Type B pancreatic cell (in vitro differentiated cells): ENCODE results near the gene RPL3. TPM values are rescaled to one million over a fixed set of nuclear protein-coding genes. Genes with fewer than 3 reads are reported as not detected.

Source experiments
- DNase-seq: peaks from one replicate; pipeline ENCODE4 v3.0.0; 2021; ENCODE audit warnings: mixed read lengths; ENCODE audit not compliant: unreplicated experiment; ENCODE audit errors: extremely low spot score
- H3K27ac Mint-ChIP-seq: 2 replicates; pipeline ENCODE4 v1.8.0; 2021; ENCODE audit warnings: mild to moderate bottlenecking, mixed read lengths
- H3K27me3 Mint-ChIP-seq: 2 replicates; pipeline ENCODE4 v1.8.0; 2021; ENCODE audit warnings: mixed read lengths
- H3K36me3 Mint-ChIP-seq: 2 replicates; pipeline ENCODE4 v1.8.0; 2021; ENCODE audit warnings: mixed read lengths
- H3K4me1 Mint-ChIP-seq: one replicate; pipeline ENCODE4 v1.8.0; 2021; ENCODE audit warnings: mixed read lengths; ENCODE audit not compliant: unreplicated experiment
- H3K4me3 Mint-ChIP-seq: 2 replicates; pipeline ENCODE4 v1.8.0; 2021; ENCODE audit warnings: mild to moderate bottlenecking, mixed read lengths
- H3K9me3 Mint-ChIP-seq: 2 replicates; pipeline ENCODE4 v1.8.0; 2021; ENCODE audit warnings: mixed read lengths
- total RNA-seq: library from RNA; stranded (reverse); gene quantifications from 2 replicates; pipeline ENCODE4 v1.2.1, GENCODE V29; 2021; ENCODE audit warnings: low replicate concordance
- TF ChIP-seq, protein P1 (sequence below): fragments of 200-600 bp; sonication (generic); conservative IDR thresholded peaks from 2 replicates; pipeline ENCODE4 v1.5.0; 2021; ENCODE audit warnings: antibody characterized with exemption, mild to moderate bottlenecking

Gene RPL3
- total RNA-seq, 1 donor from 2014 or later = 2,431 TPM

DNA sequence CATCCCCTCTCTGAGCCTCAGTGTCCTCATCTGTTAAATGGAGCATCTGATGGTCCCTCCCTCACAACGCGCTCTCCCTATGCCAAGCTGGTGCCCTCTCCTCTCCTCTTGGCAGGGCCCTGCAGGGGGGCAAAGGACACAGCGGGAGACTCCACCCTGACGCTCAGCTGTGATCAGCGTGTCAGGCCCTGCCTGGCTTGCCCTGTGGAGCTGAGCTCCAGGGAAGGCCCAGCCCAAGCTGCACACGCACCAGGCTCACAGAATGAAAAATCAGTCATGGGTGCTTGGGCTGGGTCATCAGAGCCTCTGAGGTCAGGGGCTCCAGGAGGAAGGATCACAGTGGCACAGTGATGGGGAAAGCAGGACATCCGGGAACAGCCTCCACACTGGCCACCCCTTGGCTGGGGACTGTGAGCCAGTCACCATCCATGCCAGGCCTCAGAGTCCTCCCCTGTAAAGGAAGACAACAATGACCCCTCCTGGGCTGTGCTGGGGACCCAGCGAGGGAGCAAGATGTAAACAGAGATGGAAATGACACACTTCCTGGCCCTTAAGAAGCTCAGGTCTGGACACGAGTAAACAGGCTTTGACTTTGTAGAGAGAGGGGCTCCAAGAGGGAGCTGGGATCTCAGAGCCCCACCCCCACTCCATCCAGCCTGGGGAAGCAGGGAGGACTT, 36.6 kb downstream of the RPL3 start:
- TF ChIP-seq, protein P1, sequence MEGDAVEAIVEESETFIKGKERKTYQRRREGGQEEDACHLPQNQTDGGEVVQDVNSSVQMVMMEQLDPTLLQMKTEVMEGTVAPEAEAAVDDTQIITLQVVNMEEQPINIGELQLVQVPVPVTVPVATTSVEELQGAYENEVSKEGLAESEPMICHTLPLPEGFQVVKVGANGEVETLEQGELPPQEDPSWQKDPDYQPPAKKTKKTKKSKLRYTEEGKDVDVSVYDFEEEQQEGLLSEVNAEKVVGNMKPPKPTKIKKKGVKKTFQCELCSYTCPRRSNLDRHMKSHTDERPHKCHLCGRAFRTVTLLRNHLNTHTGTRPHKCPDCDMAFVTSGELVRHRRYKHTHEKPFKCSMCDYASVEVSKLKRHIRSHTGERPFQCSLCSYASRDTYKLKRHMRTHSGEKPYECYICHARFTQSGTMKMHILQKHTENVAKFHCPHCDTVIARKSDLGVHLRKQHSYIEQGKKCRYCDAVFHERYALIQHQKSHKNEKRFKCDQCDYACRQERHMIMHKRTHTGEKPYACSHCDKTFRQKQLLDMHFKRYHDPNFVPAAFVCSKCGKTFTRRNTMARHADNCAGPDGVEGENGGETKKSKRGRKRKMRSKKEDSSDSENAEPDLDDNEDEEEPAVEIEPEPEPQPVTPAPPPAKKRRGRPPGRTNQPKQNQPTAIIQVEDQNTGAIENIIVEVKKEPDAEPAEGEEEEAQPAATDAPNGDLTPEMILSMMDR = no peak
- H3K4me3 Mint-ChIP-seq = no peak overlapping the region
- H3K36me3 Mint-ChIP-seq = no peaks in the 10 kb centered on the region
- H3K4me1 Mint-ChIP-seq = peaks cover 17% of the 10 kb centered on the region
- no peak for DNase-seq
- no peak overlapping the region for H3K27ac Mint-ChIP-seq
- no peaks in the 10 kb centered on the region for H3K9me3 Mint-ChIP-seq
- no peaks in the 10 kb centered on the region for H3K27me3 Mint-ChIP-seq

DNA sequence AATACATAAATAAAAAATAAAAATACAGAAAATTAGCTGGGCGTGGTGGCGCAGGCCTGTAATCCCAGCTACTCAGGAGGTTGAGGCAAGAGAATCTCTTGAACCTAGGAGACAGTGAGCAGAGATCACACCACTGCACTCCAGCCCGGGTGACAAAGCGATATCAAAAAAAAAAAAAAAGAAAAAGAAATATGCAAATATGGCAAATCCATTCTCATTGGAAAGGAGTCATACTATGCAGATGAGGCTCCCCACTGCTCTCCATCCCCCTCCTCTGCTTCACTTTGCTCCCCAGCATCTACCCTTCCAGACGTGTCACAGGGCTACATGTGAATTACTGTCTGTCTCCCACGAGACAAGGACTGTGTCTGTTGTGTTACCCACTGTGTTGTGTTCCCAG, 38.3 kb downstream of the RPL3 start:
- no peak overlapping the region for H3K4me3 Mint-ChIP-seq
- no peaks in the 10 kb centered on the region for H3K27me3 Mint-ChIP-seq
- H3K36me3 Mint-ChIP-seq = no peaks in the 10 kb centered on the region
- peaks cover 5% of the 10 kb centered on the region for H3K9me3 Mint-ChIP-seq
- DNase-seq = no peak
- peaks cover 6% of the 10 kb centered on the region for H3K4me1 Mint-ChIP-seq
- H3K27ac Mint-ChIP-seq = no peak overlapping the region
- TF ChIP-seq, protein P1 = no peak

DNA sequence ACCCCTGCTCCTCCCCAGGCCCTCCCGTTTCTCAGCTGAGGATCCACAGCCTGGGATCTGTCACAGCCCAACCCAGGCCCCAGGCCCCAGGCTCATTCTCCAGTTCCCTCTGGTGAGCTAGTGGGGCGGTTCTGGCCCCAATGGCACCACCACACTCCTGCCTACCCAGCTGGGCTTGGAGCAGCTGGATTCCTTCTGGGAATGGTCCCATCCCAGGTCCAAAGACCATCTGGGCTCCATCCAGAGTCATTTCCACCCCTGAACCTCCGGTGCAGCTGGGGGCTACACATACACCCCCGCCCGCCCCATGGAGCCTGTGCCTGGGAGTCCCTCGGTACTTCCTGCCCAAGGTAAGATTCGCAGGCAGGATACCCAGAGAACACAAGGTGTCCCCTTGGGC, 39.2 kb downstream of the RPL3 start:
- Mint-ChIP-seq H3K36me3 (no peaks in the 10 kb centered on the region), H3K27me3 (no peaks in the 10 kb centered on the region), H3K4me3 (no peak overlapping the region), H3K4me1 (peaks cover 6% of the 10 kb centered on the region), H3K27ac (no peak overlapping the region), H3K9me3 (peaks cover 5% of the 10 kb centered on the region)
- no peak for DNase-seq
- TF ChIP-seq, protein P1 = no peak

DNA sequence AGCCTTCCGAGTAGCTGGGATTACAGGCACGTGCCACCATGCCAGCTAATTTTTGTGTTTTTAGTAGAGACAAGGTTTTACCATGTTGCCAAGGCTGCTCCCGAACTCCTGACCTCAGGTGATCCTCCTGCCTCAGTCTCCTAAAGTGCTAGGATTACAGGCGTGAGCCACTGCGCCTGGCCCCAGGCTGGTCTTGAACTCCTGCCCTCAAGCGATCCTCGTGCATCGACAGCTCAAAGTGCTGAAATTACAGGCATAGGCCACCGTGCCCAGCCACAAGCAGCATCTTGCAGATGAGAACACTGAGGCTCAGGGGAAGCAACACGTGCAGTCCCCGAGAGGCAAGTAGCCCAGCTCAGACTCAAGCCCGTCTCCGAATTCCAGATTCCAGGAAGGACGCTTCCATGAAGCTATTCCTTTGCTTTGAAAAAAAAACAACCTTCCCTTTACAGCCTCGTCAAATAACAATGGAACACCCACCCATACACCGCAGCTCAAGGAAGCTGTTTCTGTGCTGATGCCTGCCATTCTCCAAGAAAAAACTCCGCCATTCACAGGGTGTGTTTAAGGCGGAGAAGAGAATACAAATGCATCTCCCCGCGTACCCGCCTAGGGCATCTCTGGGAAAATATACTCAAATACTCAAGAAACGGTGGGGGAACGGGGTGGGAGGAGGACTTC, 40.1 kb downstream of the RPL3 start:
- DNase-seq = no peak
- Mint-ChIP-seq H3K9me3 (peaks cover 5% of the 10 kb centered on the region), H3K4me1 (peaks cover 6% of the 10 kb centered on the region), H3K4me3 (no peak overlapping the region), H3K27ac (no peak overlapping the region), H3K27me3 (no peaks in the 10 kb centered on the region), H3K36me3 (no peaks in the 10 kb centered on the region)
- TF ChIP-seq, protein P1 = no peak

DNA sequence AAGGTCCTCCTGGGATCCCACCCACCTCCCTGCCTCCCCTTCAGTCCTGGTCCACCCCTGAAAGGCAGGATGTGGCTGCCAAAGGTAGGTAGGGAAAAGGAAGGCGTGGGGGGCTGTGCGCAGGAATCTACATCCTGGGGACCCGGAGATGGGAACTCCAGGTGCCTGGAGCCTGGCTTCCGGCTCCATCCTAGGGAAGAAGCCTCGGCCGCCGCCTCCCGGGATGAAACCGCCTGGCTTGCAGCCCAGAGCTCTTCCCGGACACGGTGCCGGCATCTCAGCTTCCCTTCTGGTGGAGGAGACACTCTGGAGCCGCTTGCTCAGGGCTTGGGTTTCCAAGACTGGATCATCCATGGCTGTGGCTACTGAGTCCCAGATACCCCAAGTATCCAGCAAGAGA, 41.4 kb downstream of the RPL3 start:
- TF ChIP-seq, protein P1 = no peak
- Mint-ChIP-seq H3K4me1 (peaks cover 6% of the 10 kb centered on the region), H3K27me3 (no peaks in the 10 kb centered on the region), H3K9me3 (peaks cover 5% of the 10 kb centered on the region), H3K36me3 (no peaks in the 10 kb centered on the region), H3K4me3 (no peak overlapping the region), H3K27ac (no peak overlapping the region)
- DNase-seq = no peak
